Ishikawa (cell line): ENCODE results near the gene CDR2L.

Source experiments
- CEBPB ChIP-seq: IDR thresholded peaks from 2 replicates; pipeline ENCODE4 v1.6.1; 2012
- CREB1 ChIP-seq: IDR thresholded peaks from 2 replicates; pipeline ENCODE4 v1.6.1; 2012; ENCODE audit warnings: low read depth
- EGR1 ChIP-seq: IDR thresholded peaks from 2 replicates; pipeline ENCODE4 v1.6.1; 2012
- EP300 ChIP-seq: IDR thresholded peaks from 2 replicates; pipeline ENCODE4 v1.6.1; 2012; ENCODE audit warnings: borderline replicate concordance
- FOXM1 ChIP-seq: IDR thresholded peaks from 2 replicates; pipeline ENCODE4 v1.6.1; 2012; ENCODE audit warnings: low read depth, borderline replicate concordance
- NFIC ChIP-seq: IDR thresholded peaks from 2 replicates; pipeline ENCODE4 v1.6.1; 2012
- RAD21 ChIP-seq: IDR thresholded peaks from 2 replicates; pipeline ENCODE4 v1.6.1; 2012; ENCODE audit warnings: low read depth
- TAF1 ChIP-seq: IDR thresholded peaks from 2 replicates; pipeline ENCODE4 v1.6.1; 2012; ENCODE audit warnings: low read depth, mild to moderate bottlenecking
- TCF12 ChIP-seq: IDR thresholded peaks from 2 replicates; pipeline ENCODE4 v1.6.1; 2012; ENCODE audit warnings: low read depth
- TEAD4 ChIP-seq: IDR thresholded peaks from 2 replicates; pipeline ENCODE4 v1.6.1; 2012
- YY1 ChIP-seq: IDR thresholded peaks from 2 replicates; pipeline ENCODE4 v1.6.1; 2012; ENCODE audit warnings: low read depth
- ZBTB7A ChIP-seq: IDR thresholded peaks from 2 replicates; pipeline ENCODE4 v1.6.1; 2012; ENCODE audit warnings: low read depth
- TF ChIP-seq, protein P1 (sequence below): IDR thresholded peaks from 2 replicates; pipeline ENCODE4 v1.6.1; 2012
- TF ChIP-seq, protein P2 (sequence below): IDR thresholded peaks from 2 replicates; pipeline ENCODE4 v1.6.1; 2012
- TF ChIP-seq, protein P3 (sequence below): IDR thresholded peaks from 2 replicates; pipeline ENCODE4 v1.6.1; 2012; ENCODE audit warnings: low read depth, mild to moderate bottlenecking

Gene CDR2L

DNA sequence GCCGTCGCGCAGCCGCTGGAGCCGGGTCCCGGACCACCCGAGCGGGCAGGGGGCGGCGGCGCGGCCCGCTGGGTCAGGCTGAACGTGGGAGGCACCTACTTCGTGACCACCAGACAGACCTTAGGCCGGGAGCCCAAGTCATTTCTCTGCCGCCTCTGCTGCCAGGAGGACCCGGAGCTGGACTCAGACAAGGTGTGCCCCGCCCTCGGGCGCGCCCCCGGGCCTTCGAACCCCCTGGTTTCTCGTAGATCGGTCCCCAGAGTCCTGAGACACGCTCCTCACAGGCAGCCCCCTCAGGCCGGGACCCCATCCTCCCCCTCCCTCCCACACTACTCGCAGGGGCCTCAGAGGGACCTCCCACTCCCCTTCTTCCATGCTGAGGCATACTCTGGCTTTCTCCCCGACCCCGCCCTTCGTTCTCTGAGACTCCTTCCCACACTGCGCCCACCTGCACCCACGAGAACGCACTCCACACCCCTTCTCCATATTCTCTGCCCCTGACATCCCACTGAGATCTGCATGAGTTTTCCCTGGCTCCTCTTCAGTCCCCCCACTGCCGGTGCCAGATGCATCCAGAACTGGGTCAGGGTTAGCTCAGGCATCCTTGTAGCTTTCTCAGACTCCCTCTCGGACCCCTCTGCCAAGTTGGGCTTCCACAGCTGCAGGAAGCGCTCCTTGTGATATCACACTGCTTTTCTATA, 60.1 kb downstream of the CDR2L start:
- no peak for TF ChIP-seq CEBPB
- TF ChIP-seq ZBTB7A = peak; percentile 48; the same call in 1 of the 2 replicates
- no peak for TF ChIP-seq TEAD4

DNA sequence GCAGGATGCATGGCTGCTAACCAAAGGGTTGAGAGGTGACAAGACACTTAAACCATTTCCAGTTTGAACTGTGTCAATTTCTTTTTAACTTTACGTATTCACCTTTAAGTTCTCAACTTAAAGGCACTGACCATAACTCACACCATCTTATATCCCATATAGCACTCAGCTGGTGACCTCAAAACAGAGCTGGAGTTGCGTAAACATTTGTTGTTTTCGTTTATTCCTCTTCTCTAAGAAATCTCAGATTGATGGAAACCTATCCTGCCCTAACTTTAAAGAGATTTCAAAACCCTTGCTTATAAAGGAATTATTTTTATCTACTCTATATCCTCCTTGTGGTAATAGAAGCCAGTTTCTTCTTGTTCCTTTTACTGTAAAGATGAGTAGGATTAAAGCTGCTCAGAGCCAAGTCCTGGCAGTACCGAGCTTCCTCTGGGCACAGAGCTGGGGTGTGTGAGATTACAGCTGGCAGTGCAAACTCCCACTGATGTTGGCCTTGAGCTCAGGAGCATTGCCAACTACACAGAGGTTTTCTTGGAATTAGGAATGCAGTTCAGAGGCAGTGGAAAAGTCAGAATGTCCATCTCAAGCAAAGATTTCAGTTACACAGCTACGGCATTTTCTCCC, 60.9 kb downstream of the CDR2L start:
- 0 out of 2 replicates have a peak, but pooled peaks have one; percentile 3 for TF ChIP-seq CEBPB
- no peak for TF ChIP-seq TAF1
- TF ChIP-seq, protein P1, sequence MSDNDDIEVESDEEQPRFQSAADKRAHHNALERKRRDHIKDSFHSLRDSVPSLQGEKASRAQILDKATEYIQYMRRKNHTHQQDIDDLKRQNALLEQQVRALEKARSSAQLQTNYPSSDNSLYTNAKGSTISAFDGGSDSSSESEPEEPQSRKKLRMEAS = no peak

DNA sequence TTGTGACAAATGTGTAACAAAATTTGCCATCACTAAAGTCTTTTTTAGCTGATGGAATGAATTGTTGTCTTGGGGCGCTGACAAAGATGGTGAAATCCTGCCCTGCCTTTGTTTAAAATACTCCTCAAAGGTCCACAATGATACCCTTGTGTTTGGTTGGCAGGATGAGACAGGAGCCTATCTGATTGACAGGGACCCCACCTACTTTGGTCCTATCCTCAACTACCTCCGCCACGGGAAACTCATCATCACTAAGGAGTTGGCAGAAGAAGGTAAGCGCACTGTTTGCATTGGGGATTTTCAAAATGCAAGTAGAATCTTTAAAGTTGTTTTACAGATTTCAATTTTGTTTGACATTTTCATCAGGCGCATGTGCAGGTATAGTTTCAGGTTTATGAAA, 61.6 kb downstream of the CDR2L start:
- TF ChIP-seq ZBTB7A = no peak
- no peak for TF ChIP-seq RAD21
- TF ChIP-seq CEBPB = no peak
- TF ChIP-seq, protein P1 = no peak
- TF ChIP-seq, protein P2, sequence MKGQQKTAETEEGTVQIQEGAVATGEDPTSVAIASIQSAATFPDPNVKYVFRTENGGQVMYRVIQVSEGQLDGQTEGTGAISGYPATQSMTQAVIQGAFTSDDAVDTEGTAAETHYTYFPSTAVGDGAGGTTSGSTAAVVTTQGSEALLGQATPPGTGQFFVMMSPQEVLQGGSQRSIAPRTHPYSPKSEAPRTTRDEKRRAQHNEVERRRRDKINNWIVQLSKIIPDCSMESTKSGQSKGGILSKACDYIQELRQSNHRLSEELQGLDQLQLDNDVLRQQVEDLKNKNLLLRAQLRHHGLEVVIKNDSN = no peak
- no peak for TF ChIP-seq TEAD4
- no peak for TF ChIP-seq TAF1
- TF ChIP-seq EP300 = no peak
- no peak for TF ChIP-seq CREB1
- no peak for TF ChIP-seq EGR1
- TF ChIP-seq YY1 = no peak
- no peak for TF ChIP-seq FOXM1
- TF ChIP-seq NFIC = no peak
- TF ChIP-seq TCF12 = no peak

DNA sequence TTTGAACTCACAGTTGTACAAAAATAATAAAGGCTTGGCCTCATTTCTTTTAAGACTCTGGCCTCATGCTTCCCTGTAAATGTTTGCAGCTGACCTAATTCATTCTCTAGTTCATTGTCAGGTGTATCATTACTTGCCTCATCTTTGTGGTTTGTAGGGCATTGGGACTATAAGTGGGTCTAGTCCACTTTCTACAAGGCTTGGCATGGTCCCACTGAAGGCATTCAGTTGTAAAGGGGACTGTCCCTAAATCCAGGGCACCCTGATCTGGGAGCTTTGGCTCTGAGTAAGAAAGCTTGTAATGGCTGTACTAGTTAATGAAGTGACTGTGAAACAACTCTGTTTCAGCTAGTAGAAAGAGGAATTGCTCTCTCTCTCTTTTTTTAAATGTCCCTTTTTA, 62.3 kb downstream of the CDR2L start:
- TF ChIP-seq RAD21 = no peak
- TF ChIP-seq, protein P3, sequence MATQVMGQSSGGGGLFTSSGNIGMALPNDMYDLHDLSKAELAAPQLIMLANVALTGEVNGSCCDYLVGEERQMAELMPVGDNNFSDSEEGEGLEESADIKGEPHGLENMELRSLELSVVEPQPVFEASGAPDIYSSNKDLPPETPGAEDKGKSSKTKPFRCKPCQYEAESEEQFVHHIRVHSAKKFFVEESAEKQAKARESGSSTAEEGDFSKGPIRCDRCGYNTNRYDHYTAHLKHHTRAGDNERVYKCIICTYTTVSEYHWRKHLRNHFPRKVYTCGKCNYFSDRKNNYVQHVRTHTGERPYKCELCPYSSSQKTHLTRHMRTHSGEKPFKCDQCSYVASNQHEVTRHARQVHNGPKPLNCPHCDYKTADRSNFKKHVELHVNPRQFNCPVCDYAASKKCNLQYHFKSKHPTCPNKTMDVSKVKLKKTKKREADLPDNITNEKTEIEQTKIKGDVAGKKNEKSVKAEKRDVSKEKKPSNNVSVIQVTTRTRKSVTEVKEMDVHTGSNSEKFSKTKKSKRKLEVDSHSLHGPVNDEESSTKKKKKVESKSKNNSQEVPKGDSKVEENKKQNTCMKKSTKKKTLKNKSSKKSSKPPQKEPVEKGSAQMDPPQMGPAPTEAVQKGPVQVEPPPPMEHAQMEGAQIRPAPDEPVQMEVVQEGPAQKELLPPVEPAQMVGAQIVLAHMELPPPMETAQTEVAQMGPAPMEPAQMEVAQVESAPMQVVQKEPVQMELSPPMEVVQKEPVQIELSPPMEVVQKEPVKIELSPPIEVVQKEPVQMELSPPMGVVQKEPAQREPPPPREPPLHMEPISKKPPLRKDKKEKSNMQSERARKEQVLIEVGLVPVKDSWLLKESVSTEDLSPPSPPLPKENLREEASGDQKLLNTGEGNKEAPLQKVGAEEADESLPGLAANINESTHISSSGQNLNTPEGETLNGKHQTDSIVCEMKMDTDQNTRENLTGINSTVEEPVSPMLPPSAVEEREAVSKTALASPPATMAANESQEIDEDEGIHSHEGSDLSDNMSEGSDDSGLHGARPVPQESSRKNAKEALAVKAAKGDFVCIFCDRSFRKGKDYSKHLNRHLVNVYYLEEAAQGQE = no peak
- TF ChIP-seq EGR1 = no peak
- no peak for TF ChIP-seq TEAD4

DNA sequence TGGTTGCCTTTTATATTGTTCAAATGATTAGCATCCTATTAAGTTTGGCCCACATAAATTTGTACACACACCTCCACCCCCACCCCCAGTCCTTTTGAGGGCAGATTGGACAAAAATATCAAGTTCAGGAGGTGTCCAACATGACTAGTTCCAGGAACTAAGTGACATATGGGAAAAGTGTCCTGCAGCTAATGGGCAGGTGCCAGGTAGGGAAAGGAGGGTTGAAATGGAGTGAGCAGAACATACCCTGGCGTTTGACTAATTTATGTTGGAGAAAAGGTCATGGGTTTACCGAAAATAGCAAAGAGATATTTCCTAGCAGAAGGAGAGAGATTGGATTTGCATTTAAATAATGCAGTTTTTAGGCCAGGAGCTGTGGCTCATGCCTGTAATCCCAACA, 64.5 kb downstream of the CDR2L start:
- no peak for TF ChIP-seq NFIC
- TF ChIP-seq, protein P2 = no peak
- no peak for TF ChIP-seq TEAD4
- no peak for TF ChIP-seq EGR1
- TF ChIP-seq TAF1 = no peak
- TF ChIP-seq CREB1 = no peak
- TF ChIP-seq CEBPB = no peak
- no peak for TF ChIP-seq ZBTB7A
- no peak for TF ChIP-seq TCF12
- TF ChIP-seq, protein P3 = no peak
- TF ChIP-seq RAD21 = no peak
